HG03521 (cell line): ENCODE data around the gene MAB21L2.
"Not testable (repeated sequence)": the region's sequence is repeated elsewhere in the genome, so short reads cannot be mapped to it uniquely, and the experiment has no call there.

Experiments used
- ATAC-seq: cut with Tn5 transposase; IDR thresholded peaks from one replicate; pipeline ENCODE4 v1.9.1; 2021; ENCODE audit warnings: mild to moderate bottlenecking, moderate library complexity; ENCODE audit not compliant: unreplicated experiment

Gene MAB21L2

GRCh38 chr4:150582146-150582872 lies at the start of gene MAB21L2:
Gene MAB21L2, plus strand, starts transcription at chr4:150582151. Its CDS starts 879 bp downstream, at chr4:150583030.
- no peak for ATAC-seq

- no peak for ATAC-seq
Measured at GRCh38 chr4:150533673-150534072, 48.3 kb upstream of the MAB21L2 start.

- ATAC-seq, result no peak
Measured at GRCh38 chr4:150534818-150535217, 47.1 kb upstream of the MAB21L2 start.

- ATAC-seq, result not testable (repeated sequence)
Measured at GRCh38 chr4:150537911-150538310, 44.0 kb upstream of the MAB21L2 start.

- no peak for ATAC-seq
Measured at GRCh38 chr4:150540536-150540935, 41.4 kb upstream of the MAB21L2 start.

DNA sequence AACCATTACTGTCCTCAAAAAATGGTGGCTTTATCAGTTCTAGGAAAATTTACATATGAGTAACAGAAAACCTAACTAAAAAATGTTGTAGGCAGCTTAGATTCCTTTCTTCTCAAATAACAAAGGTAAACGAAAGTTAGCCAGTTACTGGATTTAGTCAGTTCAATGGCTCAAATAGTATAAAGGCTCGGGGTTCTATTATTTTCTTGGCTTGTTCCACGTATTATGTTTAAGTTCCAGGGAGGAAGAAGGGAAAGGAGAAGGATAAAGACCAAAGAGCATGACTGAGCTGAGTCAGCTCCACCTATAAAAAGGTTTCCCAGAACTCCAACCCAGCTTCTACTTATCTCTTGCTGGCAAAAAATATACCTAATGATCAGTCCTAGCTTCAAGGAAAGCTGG lies 41.0 kb upstream of the MAB21L2 start:
- no peak for ATAC-seq

DNA sequence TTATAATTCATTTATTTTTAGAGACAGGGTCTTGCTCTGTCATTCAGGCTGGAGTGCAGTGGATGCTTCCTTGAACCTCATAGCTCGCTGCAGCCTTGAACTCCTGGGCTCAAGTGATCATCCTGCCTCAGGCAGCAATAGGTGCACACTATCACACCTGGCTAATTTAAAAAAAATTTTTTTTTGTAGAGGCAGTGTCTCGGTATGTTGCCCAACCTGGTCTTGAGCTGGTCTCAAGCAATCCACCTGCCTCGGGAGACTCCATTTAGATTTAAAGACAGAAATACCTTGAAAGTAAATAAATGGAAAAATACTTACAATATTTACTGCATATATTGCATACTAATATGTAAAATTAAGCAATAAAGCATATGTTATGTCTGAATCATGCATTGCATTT lies 40.3 kb upstream of the MAB21L2 start:
- ATAC-seq, result no peak

GRCh38 chr4:150543042-150543441 lies 38.9 kb upstream of the MAB21L2 start:
- ATAC-seq, result no peak

DNA sequence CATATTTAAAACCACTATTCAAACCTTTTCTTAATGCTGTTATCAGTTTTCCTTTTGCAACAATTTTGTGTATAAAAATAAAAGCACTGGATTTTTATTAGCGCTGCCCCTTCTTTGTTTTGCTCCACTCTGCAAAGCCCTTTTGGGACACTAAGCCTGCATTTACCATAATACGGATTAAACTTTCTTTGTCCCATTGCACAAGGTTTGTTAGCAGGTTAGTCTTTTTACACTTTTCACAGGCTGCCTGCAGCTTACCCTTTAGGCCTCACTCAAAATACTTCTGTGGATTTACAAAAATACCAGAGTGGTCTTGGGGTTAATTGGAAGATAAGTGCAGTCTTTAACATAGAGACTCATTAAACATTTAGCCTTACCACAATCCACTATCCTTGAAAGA lies 35.7 kb upstream of the MAB21L2 start:
- no peak for ATAC-seq

DNA sequence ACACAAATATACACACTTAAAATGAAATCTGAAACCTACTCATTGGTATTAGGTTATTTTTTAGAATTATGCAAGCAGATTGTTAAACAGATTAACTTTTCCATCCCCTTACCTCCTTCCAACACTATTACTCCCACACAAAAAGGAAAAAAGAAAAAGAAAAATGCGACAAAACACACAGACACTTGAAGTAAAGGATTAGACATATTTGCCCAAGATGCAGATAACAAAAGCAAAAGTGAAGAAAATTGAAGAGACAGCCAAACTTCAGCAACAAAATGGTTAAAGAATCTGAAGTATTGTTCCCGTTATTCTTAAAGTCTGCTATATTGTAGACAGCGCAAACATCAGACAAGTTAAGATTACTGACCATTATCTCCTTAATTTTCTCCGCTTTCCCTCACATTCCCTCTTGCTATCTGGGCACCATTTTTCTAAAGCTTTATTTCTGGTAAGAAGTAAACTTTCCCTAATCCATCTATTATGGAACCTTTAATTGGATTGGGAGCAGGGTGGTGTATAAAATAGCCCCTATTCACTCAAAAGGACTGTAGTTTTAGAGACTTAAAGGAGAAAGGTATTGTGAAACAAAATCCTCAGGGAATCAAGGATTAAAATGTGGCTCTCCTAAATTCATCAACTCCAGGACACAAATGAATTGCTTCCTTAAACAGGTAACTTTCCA lies 34.7 kb upstream of the MAB21L2 start:
- no peak for ATAC-seq

DNA sequence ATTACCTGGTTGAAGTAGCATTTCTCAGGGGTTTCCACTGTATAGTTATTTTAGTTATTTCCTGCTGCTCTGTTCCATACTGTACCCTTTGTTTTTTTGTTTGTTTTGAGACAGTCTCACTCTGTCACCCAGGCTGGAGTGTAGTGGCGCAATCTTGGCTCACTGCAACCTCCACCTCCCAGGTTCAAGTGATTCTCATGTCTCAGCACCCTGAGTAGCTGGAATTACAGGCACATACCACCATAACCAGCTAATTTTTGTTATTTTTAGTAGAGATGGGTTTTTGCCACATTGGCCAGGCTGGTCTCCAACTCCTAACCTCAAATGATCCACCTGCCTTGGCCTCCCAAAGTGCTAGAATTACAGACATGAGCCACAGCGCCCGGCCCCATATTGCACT lies 24.1 kb upstream of the MAB21L2 start:
- not testable (repeated sequence) for ATAC-seq

DNA sequence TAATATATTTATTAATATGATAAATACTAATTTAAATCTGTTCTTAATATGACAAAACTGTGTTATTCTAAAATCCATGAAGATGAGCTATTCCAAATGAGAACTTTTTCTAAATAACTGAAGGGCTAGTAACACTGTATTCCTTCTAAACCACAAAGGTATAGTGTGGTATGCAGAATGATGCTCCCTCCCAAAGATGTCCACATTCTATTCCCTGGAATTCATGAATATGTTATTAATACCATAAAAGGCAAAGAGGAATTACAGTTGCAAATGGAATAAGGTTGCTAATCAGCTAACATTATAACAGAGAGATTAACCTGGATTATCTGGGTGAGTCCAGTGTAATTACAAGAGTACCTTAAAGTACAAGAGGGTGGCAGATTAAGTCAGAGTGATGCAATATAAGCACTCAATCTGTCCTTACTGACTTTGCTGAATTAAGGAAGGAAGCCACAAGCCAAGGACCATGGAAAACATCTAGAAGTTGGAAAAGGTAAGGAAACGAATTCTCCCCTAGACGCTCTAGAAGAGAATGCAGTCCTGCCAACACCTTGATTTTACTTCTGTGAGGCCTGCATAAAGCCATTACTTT lies 20.7 kb upstream of the MAB21L2 start:
- ATAC-seq, result no peak

GRCh38 chr4:150562250-150562649 lies 19.7 kb upstream of the MAB21L2 start:
- ATAC-seq, result no peak

GRCh38 chr4:150562751-150563150 lies 19.2 kb upstream of the MAB21L2 start:
- no peak for ATAC-seq

- ATAC-seq, result not testable (repeated sequence)
Measured at GRCh38 chr4:150564967-150565366, 17.0 kb upstream of the MAB21L2 start.

GRCh38 chr4:150567070-150567469 lies 14.9 kb upstream of the MAB21L2 start:
- ATAC-seq, result no peak

GRCh38 chr4:150569384-150569987 lies 12.5 kb upstream of the MAB21L2 start:
- no peak for ATAC-seq

GRCh38 chr4:150569998-150570535 lies 11.9 kb upstream of the MAB21L2 start:
- no peak for ATAC-seq

- no peak for ATAC-seq
Measured at GRCh38 chr4:150570862-150571261, 11.1 kb upstream of the MAB21L2 start.

DNA sequence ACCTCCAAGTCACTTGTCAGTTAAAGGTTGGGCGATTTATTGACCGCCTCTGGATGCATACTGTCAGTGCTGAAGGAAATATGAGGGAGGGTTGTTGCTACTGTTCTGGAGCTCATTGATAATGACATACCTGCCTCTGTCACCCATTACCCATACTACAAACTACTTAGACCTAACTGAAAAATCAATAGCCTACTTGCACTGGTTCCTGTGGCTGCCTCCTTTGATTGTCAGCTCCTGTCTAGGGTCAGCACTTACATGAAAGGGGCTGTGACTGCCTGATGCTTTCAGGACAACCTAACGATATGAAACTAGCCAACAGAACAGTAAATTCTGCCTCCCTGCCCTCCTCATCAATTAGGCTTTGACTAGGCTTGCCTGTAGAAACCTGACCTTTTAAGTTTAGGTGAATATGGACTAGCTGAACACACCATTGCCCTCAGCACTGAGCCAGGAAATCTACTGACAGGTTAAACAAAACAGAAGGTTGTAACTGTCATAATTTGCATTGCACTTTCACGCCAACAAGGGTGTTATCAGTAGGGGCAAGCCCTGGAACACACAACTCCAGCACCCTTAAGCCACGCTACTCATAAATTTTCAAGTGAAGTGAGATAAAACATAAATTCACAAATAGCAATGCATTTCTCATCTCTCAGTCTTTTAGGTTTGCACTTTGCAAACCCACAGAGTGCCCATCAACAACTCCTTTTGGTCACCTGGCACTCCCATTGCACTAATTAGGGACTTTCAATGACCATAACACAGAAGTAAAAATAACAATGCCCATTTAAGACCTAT lies 9.0 kb upstream of the MAB21L2 start:
- ATAC-seq, result no peak

GRCh38 chr4:150573534-150573933 lies 8.4 kb upstream of the MAB21L2 start:
- no peak for ATAC-seq
